ENCODE results near the gene DCUN1D1. TPM values are rescaled to one million over a fixed set of nuclear protein-coding genes. Genes with fewer than 3 reads are reported as not detected.

The DCUN1D1 gene
- total and polyA plus RNA-seq, 7 donors: 11.6 to 97.8 (median 44.4) TPM

DNA sequence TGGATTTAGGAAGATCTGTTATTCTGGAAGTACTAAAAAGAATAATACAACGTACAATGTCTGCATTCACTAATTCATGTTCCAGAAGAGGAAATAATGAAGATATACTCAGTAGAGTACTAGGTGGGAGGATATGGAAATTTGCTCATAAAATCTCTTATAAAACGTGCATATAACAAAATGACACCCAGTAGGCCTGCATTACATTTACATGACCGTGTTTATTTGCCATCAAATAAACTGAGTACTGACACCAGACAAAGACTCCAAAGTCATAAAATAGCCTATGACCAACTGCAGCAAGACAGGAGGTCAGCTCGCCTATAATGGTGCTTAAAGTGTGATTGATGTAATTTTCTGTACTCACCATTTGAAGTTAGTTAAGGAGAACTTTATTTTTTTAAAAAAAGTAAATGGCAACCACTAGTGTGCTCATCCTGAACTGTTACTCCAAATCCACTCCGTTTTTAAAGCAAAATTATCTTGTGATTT lies 60.4 kb downstream of the DCUN1D1 start:
- intact Hi-C loops (cut with DNase I): no loop called here
- 77 to 88% (median 81%) methylated on average over 5 of the region's 5 CpGs for WGBS, 3 donors
- TF ChIP-seq CTCF (IDR thresholded peaks at IDR 0.05): no peak
- Histone ChIP-seq H3K27me3 (ENCODE audit: insufficient read depth in 3 of 3, low read length in 2 of 3) (no peaks in the 10 kb centered on the region), H3K36me3 (ENCODE audit: insufficient read depth in 1 of 2, low read depth in 1 of 2) (peaks cover 0 to 18% of the 10 kb centered on the region in 2 donors), H3K27ac (peak overlapping the region; percentile 46), H3K4me1 (peaks cover 32% of the 10 kb centered on the region), H3K4me3 (no peak overlapping the region), H3K9me3 (no peaks in the 10 kb centered on the region)
- peak in 2 of 4 donors; percentile 43 to 73 for ATAC-seq
- DNase-seq: no peak

GRCh38 chr3:182917134-182917533 lies 63.2 kb downstream of the DCUN1D1 start:
- intact Hi-C loops (cut with DNase I): no loop called here
- Histone ChIP-seq H3K27me3 (ENCODE audit: insufficient read depth in 3 of 3, low read length in 2 of 3) (no peaks in the 10 kb centered on the region), H3K36me3 (ENCODE audit: insufficient read depth in 1 of 2, low read depth in 1 of 2) (peaks cover 0 to 35% of the 10 kb centered on the region in 2 donors), H3K4me3 (no peak overlapping the region), H3K27ac (no peak overlapping the region), H3K4me1 (peaks cover 30% of the 10 kb centered on the region), H3K9me3 (no peaks in the 10 kb centered on the region)
- no peak for DNase-seq
- TF ChIP-seq CTCF (IDR thresholded peaks at IDR 0.05): no peak
- 46 to 65% (median 52%) methylated on average over 3 of the region's 3 CpGs for WGBS, 3 donors
- ATAC-seq: peak in 1 of 4 donors; percentile 23

- DNase-seq: no peak
- Histone ChIP-seq H3K36me3 (ENCODE audit: insufficient read depth in 1 of 2, low read depth in 1 of 2) (peaks cover 0 to 35% of the 10 kb centered on the region in 2 donors), H3K4me3 (no peak overlapping the region), H3K27me3 (ENCODE audit: insufficient read depth in 3 of 3, low read length in 2 of 3) (no peaks in the 10 kb centered on the region), H3K27ac (no peak overlapping the region), H3K9me3 (no peaks in the 10 kb centered on the region), H3K4me1 (peaks cover 16% of the 10 kb centered on the region)
- intact Hi-C loops (cut with DNase I): loop anchor here (5.0 kb wide), 1 partner anchor 68 kb away; the partner anchor contains the start of gene DCUN1D1 (in 2 of the 2)
- TF ChIP-seq CTCF (IDR thresholded peaks at IDR 0.05): no peak
- WGBS, 3 donors: 77 to 90% (median 85%) methylated on average over 1 of the region's 1 CpG
- no peak for ATAC-seq
Measured at GRCh38 chr3:182914341-182914740, 66.0 kb downstream of the DCUN1D1 start.

DNA sequence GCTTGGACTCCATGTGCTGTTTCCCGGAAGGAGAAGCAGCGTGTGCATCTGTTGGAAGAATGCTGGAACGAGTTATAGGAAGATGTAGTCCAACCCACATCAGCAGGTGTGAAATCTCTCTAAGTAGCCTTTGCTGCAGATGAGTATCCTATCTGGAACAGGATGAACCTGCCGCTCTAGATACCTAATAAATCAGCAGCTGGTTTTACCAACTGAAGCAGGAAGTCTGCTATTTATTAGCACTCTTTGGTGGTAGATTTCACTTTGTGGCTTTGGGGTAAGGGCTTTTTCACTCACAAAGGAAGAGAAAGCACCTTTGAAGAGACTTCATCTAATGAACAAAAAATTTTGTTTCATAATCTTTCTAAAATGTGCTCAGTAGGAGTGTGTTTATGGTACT lies 66.4 kb downstream of the DCUN1D1 start:
- H3K27me3 ChIP-seq (ENCODE audit: insufficient read depth in 3 of 3, low read length in 2 of 3): no peaks in the 10 kb centered on the region
- no peak for TF ChIP-seq CTCF (IDR thresholded peaks at IDR 0.05)
- H3K36me3 ChIP-seq (ENCODE audit: insufficient read depth in 1 of 2, low read depth in 1 of 2): peaks cover 0 to 31% of the 10 kb centered on the region in 2 donors
- ATAC-seq (peak in 3 of 4 donors; percentile 48 to 66 (median 49)), DNase-seq (no peak)
- no peak overlapping the region for H3K27ac ChIP-seq
- intact Hi-C loops (cut with DNase I): loop anchor here (5.0 kb wide), 1 partner anchor 68 kb away; the partner anchor contains the start of gene DCUN1D1 (in 2 of the 2)
- H3K4me1 ChIP-seq: peaks cover 16% of the 10 kb centered on the region
- WGBS, 3 donors: 24 to 44% (median 36%) methylated on average over 4 of the region's 4 CpGs
- no peak overlapping the region for H3K4me3 ChIP-seq
- no peaks in the 10 kb centered on the region for H3K9me3 ChIP-seq

DNA sequence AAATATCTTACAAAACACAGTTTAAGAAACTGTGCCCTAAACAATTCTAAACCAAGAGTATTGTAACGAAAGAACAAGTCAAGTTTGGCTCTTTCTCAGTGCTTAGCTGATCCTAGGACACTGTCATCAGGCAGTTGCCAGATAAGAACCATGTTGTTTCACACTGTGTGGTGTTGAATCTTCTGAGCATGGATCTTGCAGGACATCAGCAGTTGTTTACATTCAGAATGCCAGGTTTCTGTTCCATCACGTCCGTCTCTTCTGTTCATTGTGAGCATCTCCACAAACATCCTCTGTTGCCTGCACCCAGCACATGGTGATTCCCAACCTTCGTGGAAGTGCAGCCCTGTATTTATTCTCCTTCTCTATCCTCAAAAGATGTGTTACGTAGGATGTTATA lies 67.9 kb downstream of the DCUN1D1 start:
- H3K27me3 ChIP-seq (ENCODE audit: insufficient read depth in 3 of 3, low read length in 2 of 3): no peaks in the 10 kb centered on the region
- no peaks in the 10 kb centered on the region for H3K9me3 ChIP-seq
- H3K4me1 ChIP-seq: peaks cover 14% of the 10 kb centered on the region
- peaks cover 0 to 31% of the 10 kb centered on the region in 2 donors for H3K36me3 ChIP-seq (ENCODE audit: insufficient read depth in 1 of 2, low read depth in 1 of 2)
- WGBS, 3 donors: 71 to 87% (median 81%) methylated on average over 5 of the region's 5 CpGs
- ATAC-seq (no peak), DNase-seq (no peak)
- TF ChIP-seq CTCF (IDR thresholded peaks at IDR 0.05): no peak
- H3K27ac ChIP-seq: no peak overlapping the region
- intact Hi-C loops (cut with DNase I): loop anchor here (5.0 kb wide), 1 partner anchor 70 kb away; the partner anchor contains the start of gene DCUN1D1 (in 2 of the 2)
- no peak overlapping the region for H3K4me3 ChIP-seq
